ENCODE measurements around the gene HSPG2.

GRCh38 chr1:21851430-21852250 is 85.5 kb downstream of the HSPG2 start:
- TF ChIP-seq CTCF (IDR thresholded peaks at IDR 0.05) = no peak
- TF ChIP-seq POLR2A (IDR thresholded peaks at IDR 0.05) = no peak
- no peak for TF ChIP-seq EP300 (IDR thresholded peaks at IDR 0.05)

All from gastroesophageal sphincter (tissue), 3 donors.